PC-3 (cell line): ENCODE results near the gene TLN1. TPM values are rescaled to one million over a fixed set of nuclear protein-coding genes. Genes with fewer than 3 reads are reported as not detected.

Experiments
- ATAC-seq: fragments of 200-7000 bp; cut with Tn5 transposase; 2 replicates; pipeline ENCODE4 v1.9.1; 2020; ENCODE audit warnings: mild to moderate bottlenecking, moderate library complexity
- BruUV-seq: library from RNA; stranded (reverse); fragments of 400-500 nt; replicated peaks from 2 replicates; lab custom pipeline; 2021; lab: Mats Ljungman, UMichigan
- CTCF ChIA-PET: fragments of 300-600 bp; sonication (Branson Sonifier 250); formaldehyde crosslinking; loops from one replicate; lab custom pipeline; 2022; ENCODE audit warnings: antibody characterized with exemption; lab: Charles Lee
- POLR2A ChIA-PET: fragments of 300-600 bp; sonication (Branson Sonifier 250); formaldehyde crosslinking; loops from one replicate; lab custom pipeline; 2022; ENCODE audit warnings: antibody characterized with exemption; ENCODE audit not compliant: unreplicated experiment; lab: Charles Lee
- DNase-seq: peaks from one replicate; pipeline ENCODE4 v3.0.0-alpha.2; 2015
- H2AFZ ChIP-seq: fragments of 300-600 bp; sonication (generic); 2 replicates; pipeline ENCODE4 v1.6.0; 2016; ENCODE audit warnings: antibody characterized with exemption, low read length
- H3F3A ChIP-seq: fragments of 300-600 bp; sonication (generic); one replicate; pipeline ENCODE4 v1.6.0; 2017; ENCODE audit warnings: antibody characterized with exemption, low read length, control low read depth, mild to moderate bottlenecking; ENCODE audit not compliant: unreplicated experiment
- H3K27ac ChIP-seq: fragments of 300-600 bp; sonication (generic); 2 replicates; pipeline ENCODE4 v1.5.1; 2016; ENCODE audit warnings: mild to moderate bottlenecking, low read length
- H3K27me3 ChIP-seq: fragments of 300-600 bp; sonication (generic); 2 replicates; pipeline ENCODE4 v1.6.1; 2016; ENCODE audit warnings: low read length, mixed read lengths
- H3K36me3 ChIP-seq: fragments of 300-600 bp; sonication (generic); 2 replicates; pipeline ENCODE4 v1.6.1; 2016; ENCODE audit warnings: low read depth, mixed run types, low read length, mixed read lengths
- H3K4me1 ChIP-seq: fragments of 300-600 bp; sonication (generic); 2 replicates; pipeline ENCODE4 v1.5.1; 2016; ENCODE audit warnings: low read length; ENCODE audit not compliant: insufficient read depth
- H3K4me2 ChIP-seq: fragments of 300-600 bp; sonication (generic); 2 replicates; pipeline ENCODE4 v1.6.0; 2016; ENCODE audit warnings: low read length
- H3K4me3 ChIP-seq: fragments of 300-600 bp; sonication (generic); 2 replicates; pipeline ENCODE4 v1.5.1; 2016; ENCODE audit warnings: mild to moderate bottlenecking, low read length, mixed read lengths
- H3K79me2 ChIP-seq: fragments of 300-600 bp; sonication (generic); 2 replicates; pipeline ENCODE4 v1.6.1; 2017; ENCODE audit warnings: low read length, mixed read lengths
- H3K9ac ChIP-seq: fragments of 300-600 bp; sonication (generic); 2 replicates; pipeline ENCODE4 v1.6.0; 2016; ENCODE audit warnings: mild to moderate bottlenecking, low read length
- H3K9me2 ChIP-seq: fragments of 300-600 bp; sonication (generic); replicated peaks from 2 replicates; pipeline ENCODE4 v1.6.1; 2016; ENCODE audit warnings: mixed run types, low read length, mixed read lengths
- H3K9me3 ChIP-seq: fragments of 300-600 bp; sonication (generic); 2 replicates; pipeline ENCODE4 v1.6.1; 2016; ENCODE audit warnings: low read length, mixed read lengths
- H4K20me1 ChIP-seq: fragments of 300-600 bp; sonication (generic); 2 replicates; pipeline ENCODE4 v1.6.1; 2016; ENCODE audit warnings: low read length, mixed read lengths
- EZH2 ChIP-seq: fragments of 300-600 bp; sonication (generic); IDR thresholded peaks from one replicate; pipeline ENCODE4 v1.6.1; 2017; ENCODE audit warnings: antibody characterized with exemption, mild to moderate bottlenecking, low read length; ENCODE audit not compliant: unreplicated experiment
- EZH2phosphoT487 ChIP-seq: fragments of 300-600 bp; sonication (generic); IDR thresholded peaks from 2 replicates; pipeline ENCODE4 v1.6.1; 2018; ENCODE audit warnings: mild to moderate bottlenecking, antibody characterized with exemption, low read length, borderline replicate concordance
- intact Hi-C: fragments of 100-400 bp; cut with micrococcal nuclease; formaldehyde crosslinking; loops from 2 replicates; pipeline ENCODE4 v1.9.0; 2023
- total RNA-seq: library from RNA; depleted of rRNA; stranded (reverse); fragments of >200 nt; gene quantifications from 2 replicates; pipeline ENCODE4 v1.2.3, GENCODE V29; 2014
- TF ChIP-seq, protein P1 (sequence below): fragments of 300-600 bp; sonication (generic); conservative IDR thresholded peaks from 2 replicates; pipeline ENCODE4 v1.5.1; 2017; ENCODE audit warnings: antibody characterized with exemption, low read depth, mild to moderate bottlenecking, low read length

TLN1 gene
- total RNA-seq, 1 experiment from 2014 or later: 118 TPM

DNA sequence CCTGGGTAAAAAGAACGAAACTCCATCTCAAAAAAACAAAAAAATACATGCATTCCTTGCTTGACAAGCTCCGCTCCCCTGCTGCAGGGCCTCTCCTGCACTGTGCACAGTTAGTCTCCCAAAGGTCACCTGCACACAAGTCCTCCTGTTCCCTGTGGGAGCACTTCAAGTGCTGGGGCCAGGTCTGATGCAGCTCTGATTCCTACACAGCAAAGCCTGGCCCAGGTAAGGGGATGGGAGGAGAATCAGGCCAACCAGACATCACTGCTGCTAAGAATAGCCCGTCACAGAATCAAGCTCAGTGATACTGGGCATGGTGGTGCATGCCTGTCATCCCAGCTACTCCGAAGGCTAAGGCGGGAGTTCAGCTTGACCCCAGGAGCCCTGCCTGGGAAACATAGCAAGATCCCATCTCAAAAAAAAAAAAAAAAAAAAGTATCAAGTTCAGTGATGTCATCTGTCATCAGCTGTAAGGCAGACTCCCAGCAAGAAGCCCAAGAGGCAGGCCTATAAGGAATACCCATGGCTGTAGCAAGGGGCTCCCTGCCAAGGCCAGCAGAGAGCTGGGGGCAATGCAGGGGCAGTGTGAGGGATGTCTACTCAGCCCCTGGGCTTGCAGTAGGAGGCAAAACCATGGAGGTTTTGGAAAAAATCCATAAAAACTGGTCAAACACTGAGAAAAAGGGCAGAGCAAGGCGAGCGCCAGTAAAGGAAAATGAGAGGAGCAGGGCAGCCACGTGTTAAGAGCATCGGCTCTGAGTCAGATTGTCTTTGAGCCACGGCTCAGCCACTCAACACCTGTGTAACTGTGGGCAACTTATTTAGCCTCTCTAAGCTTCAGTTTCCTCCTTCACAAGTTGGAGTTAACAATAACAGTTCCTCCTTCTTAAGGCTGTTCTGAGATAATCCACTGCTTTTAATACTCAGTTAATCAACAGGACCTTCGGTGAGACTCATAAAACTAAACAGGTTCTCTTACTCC, 45.5 kb downstream of the TLN1 start:
- H3K4me3 ChIP-seq: no peak overlapping the region
- DNase-seq: no peak
- POLR2A ChIA-PET: no interaction called here
- CTCF ChIA-PET: no interaction called here
- no peak for ATAC-seq
- intact Hi-C loops: no loop called here
- H4K20me1 ChIP-seq: no peaks in the 10 kb centered on the region
- no peak overlapping the region for H3K9ac ChIP-seq
- H3K4me1 ChIP-seq: peaks cover 31% of the 10 kb centered on the region
- no peaks in the 10 kb centered on the region for H3K36me3 ChIP-seq
- H3K9me2 ChIP-seq: no peaks in the 10 kb centered on the region
- no peaks in the 10 kb centered on the region for H3F3A ChIP-seq
- H2AFZ ChIP-seq: no peak overlapping the region
- H3K9me3 ChIP-seq: no peaks in the 10 kb centered on the region
- no peak overlapping the region for H3K4me2 ChIP-seq
- no TSS peak for BruUV-seq
- TF ChIP-seq EZH2 (no peak), EZH2phosphoT487 (no peak)
- TF ChIP-seq, protein P1, sequence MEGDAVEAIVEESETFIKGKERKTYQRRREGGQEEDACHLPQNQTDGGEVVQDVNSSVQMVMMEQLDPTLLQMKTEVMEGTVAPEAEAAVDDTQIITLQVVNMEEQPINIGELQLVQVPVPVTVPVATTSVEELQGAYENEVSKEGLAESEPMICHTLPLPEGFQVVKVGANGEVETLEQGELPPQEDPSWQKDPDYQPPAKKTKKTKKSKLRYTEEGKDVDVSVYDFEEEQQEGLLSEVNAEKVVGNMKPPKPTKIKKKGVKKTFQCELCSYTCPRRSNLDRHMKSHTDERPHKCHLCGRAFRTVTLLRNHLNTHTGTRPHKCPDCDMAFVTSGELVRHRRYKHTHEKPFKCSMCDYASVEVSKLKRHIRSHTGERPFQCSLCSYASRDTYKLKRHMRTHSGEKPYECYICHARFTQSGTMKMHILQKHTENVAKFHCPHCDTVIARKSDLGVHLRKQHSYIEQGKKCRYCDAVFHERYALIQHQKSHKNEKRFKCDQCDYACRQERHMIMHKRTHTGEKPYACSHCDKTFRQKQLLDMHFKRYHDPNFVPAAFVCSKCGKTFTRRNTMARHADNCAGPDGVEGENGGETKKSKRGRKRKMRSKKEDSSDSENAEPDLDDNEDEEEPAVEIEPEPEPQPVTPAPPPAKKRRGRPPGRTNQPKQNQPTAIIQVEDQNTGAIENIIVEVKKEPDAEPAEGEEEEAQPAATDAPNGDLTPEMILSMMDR: no peak
- no peaks in the 10 kb centered on the region for H3K27me3 ChIP-seq
- H3K79me2 ChIP-seq: no peaks in the 10 kb centered on the region
- no peak overlapping the region for H3K27ac ChIP-seq

DNA sequence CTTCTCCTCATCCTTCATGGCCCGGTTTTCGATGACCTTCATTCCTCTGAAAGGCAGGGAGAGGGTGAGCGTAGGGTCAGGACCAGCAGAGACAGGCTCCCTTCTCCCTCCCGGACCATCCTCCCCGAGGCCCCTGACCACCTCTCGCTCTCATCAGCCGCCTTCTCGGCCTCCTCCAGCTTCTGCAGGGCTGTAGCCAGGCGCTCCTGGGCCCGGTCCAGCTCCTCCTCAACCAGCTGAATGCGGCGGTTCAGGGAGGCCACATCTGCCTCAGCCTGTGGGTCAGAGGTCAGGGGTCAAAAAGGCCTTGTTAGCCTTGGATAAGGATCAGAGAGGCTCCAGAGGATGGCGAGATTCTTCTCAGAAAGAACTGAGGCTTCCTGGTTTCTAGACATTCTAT, 46.5 kb downstream of the TLN1 start:
- H2AFZ ChIP-seq: no peak overlapping the region
- DNase-seq (no peak), ATAC-seq (no peak)
- no peaks in the 10 kb centered on the region for H3K79me2 ChIP-seq
- BruUV-seq: no TSS peak
- intact Hi-C loops: no loop called here
- no peaks in the 10 kb centered on the region for H3K27me3 ChIP-seq
- POLR2A ChIA-PET: no interaction called here
- peaks cover 27% of the 10 kb centered on the region for H3K4me1 ChIP-seq
- no peak overlapping the region for H3K4me3 ChIP-seq
- H4K20me1 ChIP-seq: no peaks in the 10 kb centered on the region
- no peak overlapping the region for H3K27ac ChIP-seq
- H3K36me3 ChIP-seq: no peaks in the 10 kb centered on the region
- H3K9me3 ChIP-seq: no peaks in the 10 kb centered on the region
- no peak overlapping the region for H3K4me2 ChIP-seq
- H3K9me2 ChIP-seq: no peaks in the 10 kb centered on the region
- TF ChIP-seq, protein P1: no peak
- TF ChIP-seq EZH2: no peak
- no peaks in the 10 kb centered on the region for H3F3A ChIP-seq
- CTCF ChIA-PET: no interaction called here
- no peak overlapping the region for H3K9ac ChIP-seq

DNA sequence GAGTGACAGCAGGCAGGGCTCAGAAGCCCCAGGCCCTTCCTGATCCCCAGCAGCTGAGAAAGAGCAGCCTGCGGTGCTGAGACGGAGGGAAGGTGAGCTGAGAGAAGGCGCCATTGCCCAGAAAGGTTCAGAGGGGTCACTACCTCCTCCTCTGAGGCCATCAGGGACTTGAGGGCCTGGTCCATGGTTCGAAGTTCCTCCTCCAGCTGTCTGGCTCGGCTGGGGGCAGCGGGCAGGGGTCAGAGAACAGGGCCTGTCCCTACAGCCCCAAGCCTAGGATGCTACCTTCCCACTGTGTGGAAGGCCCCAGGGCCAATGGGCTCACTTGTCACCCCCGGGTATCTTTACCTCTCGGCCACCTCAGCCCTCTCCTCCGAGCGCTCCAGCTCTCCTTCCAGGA, 47.1 kb downstream of the TLN1 start:
- ATAC-seq: no peak
- no TSS peak for BruUV-seq
- Histone ChIP-seq H3K4me2 (no peak overlapping the region), H3K4me1 (peaks cover 22% of the 10 kb centered on the region), H2AFZ (no peak overlapping the region), H3F3A (no peaks in the 10 kb centered on the region), H3K27me3 (no peaks in the 10 kb centered on the region), H3K4me3 (no peak overlapping the region), H3K79me2 (no peaks in the 10 kb centered on the region), H3K27ac (no peak overlapping the region), H3K9ac (no peak overlapping the region), H3K9me2 (no peaks in the 10 kb centered on the region), H3K9me3 (no peaks in the 10 kb centered on the region), H3K36me3 (no peaks in the 10 kb centered on the region), H4K20me1 (no peaks in the 10 kb centered on the region)
- intact Hi-C loops: no loop called here
- DNase-seq: no peak
- TF ChIP-seq, protein P1: no peak
- TF ChIP-seq EZH2phosphoT487 (no peak), EZH2 (no peak)
- POLR2A ChIA-PET: no interaction called here
- CTCF ChIA-PET: no interaction called here
